Fibroblast of lung (primary cell): ENCODE results near the gene TPGS2. TPM values are rescaled to one million over a fixed set of nuclear protein-coding genes. Genes with fewer than 3 reads are reported as not detected.
"Not testable (repeated sequence)": the region's sequence is repeated elsewhere in the genome, so short reads cannot be mapped to it uniquely, and the experiment has no call there.

Experiments used
- DNase-seq, 2 donors: peaks; one replicate each; pipeline versions ENCODE4 v3.0.0 to v3.0.0-alpha.2; 2010; ENCODE audit warnings: low read depth in 2 of 2
- H2AFZ ChIP-seq: 2 replicates; pipeline ENCODE4 v1.5.1; 2012; ENCODE audit warnings: low read length, control low read depth, inconsistent platforms
- H3K27ac ChIP-seq: 2 replicates; pipeline ENCODE4 v1.5.1; 2011; ENCODE audit warnings: low read length, control low read depth; ENCODE audit not compliant: insufficient read depth
- H3K27me3 ChIP-seq: 2 replicates; pipeline ENCODE4 v1.5.1; 2011; ENCODE audit warnings: mild to moderate bottlenecking, low read length; ENCODE audit not compliant: control insufficient read depth, insufficient read depth
- H3K36me3 ChIP-seq: 2 replicates; pipeline ENCODE4 v1.5.1; 2011; ENCODE audit warnings: low read length; ENCODE audit not compliant: control insufficient read depth, insufficient read depth
- H3K4me1 ChIP-seq: 2 replicates; pipeline ENCODE4 v1.5.1; 2011; ENCODE audit warnings: low read length; ENCODE audit not compliant: control insufficient read depth, insufficient read depth; ENCODE audit errors: extremely low read depth
- H3K4me2 ChIP-seq: 2 replicates; pipeline ENCODE4 v1.5.1; 2011; ENCODE audit warnings: low read length, control low read depth; ENCODE audit not compliant: insufficient read depth; ENCODE audit errors: extremely low read depth
- H3K4me3 ChIP-seq, 4 experiments: fragments of 200-600 bp in 1 of 4; sonication (generic) in 1 of 4; replicated peaks in 1 of 4; 2 replicates each; pipeline ENCODE4 v1.5.1; 2011 to 2016; ENCODE audit warnings: low read length in 4 of 4, low read depth in 3 of 4, mild to moderate bottlenecking in 3 of 4, control low read depth in 2 of 4, inconsistent platforms in 1 of 4, mixed read lengths in 1 of 4; ENCODE audit not compliant: insufficient read depth in 1 of 4; ENCODE audit errors: control extremely low read depth in 1 of 4
- H3K79me2 ChIP-seq: 2 replicates; pipeline ENCODE4 v1.5.1; 2012; ENCODE audit warnings: mild to moderate bottlenecking, low read length, inconsistent platforms; ENCODE audit not compliant: control insufficient read depth, insufficient read depth
- H3K9ac ChIP-seq: 2 replicates; pipeline ENCODE4 v1.5.1; 2011; ENCODE audit warnings: mild to moderate bottlenecking, low read length, control low read depth; ENCODE audit not compliant: insufficient read depth
- H3K9me3 ChIP-seq: 2 replicates; pipeline ENCODE4 v1.5.1; 2012; ENCODE audit warnings: low read depth, low read length; ENCODE audit not compliant: control insufficient read depth, insufficient read depth
- H4K20me1 ChIP-seq: 2 replicates; pipeline ENCODE4 v1.5.1; 2011; ENCODE audit warnings: low read length; ENCODE audit not compliant: control insufficient read depth, insufficient read depth; ENCODE audit errors: extremely low read depth
- EZH2 ChIP-seq: IDR thresholded peaks from 2 replicates; pipeline ENCODE4 v1.5.1; 2012; ENCODE audit warnings: low read length, control low read depth, mild to moderate bottlenecking; ENCODE audit errors: missing control alignments
- polyA plus RNA-seq, 2 donors: library from polyadenylated mRNA; depleted of rRNA in 1 of 2; stranded (reverse) in 1 of 2; unstranded in 1 of 2; fragments of >200 nt; gene quantifications; 2 replicates each; pipeline ENCODE4 v1.2.1, GENCODE V29; 2011 to 2012; ENCODE audit warnings: missing spikeins in 1 of 2
- total RNA-seq: library from RNA; depleted of rRNA; stranded (reverse); fragments of >200 nt; gene quantifications from 2 replicates; pipeline ENCODE4 v1.2.1, GENCODE V29; 2014
- TF ChIP-seq, protein P1 (sequence below), 2 donors: IDR thresholded peaks in 1 of 2; conservative IDR thresholded peaks in 1 of 2; 1 replicate in 1 of 2; 2 replicates in 1 of 2; pipeline ENCODE4 v1.5.1; 2011 to 2012; ENCODE audit warnings: low read length in 2 of 2, control low read depth in 1 of 2, inconsistent platforms in 1 of 2, low read depth in 1 of 2, mild to moderate bottlenecking in 1 of 2

The TPGS2 gene
- total and polyA plus RNA-seq, 2 donors (not counting 1 experiment from before 2014, with no cell fraction given), result 98.8 to 437 TPM

DNA sequence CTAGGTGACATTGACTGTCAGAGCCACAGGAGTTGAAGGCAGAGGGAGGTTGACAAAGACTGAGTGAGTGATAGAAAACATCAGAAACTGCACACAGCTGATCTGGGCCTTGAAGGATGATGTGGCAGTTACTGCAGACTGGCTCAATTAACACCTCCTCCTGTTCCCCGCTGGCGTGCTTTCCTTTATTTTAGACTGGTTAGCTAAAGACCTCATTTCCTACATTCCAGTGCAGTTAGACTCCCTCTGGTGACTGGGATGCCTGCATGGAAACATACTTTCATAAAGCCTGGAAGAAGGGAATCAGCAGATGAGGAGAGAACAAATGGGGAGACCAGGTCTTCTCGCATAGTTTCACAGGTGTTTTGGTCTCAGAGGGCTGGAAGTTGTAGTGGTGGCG, 7.1 kb downstream of the TPGS2 start:
- Histone ChIP-seq H3K36me3 (no peaks in the 10 kb centered on the region), H3K79me2 (peaks cover 6% of the 10 kb centered on the region), H3K4me2 (no peak overlapping the region), H3K27ac (no peak overlapping the region), H3K4me3 (no peak overlapping the region), H3K9ac (no peak overlapping the region), H2AFZ (no peak overlapping the region), H3K4me1 (no peaks in the 10 kb centered on the region), H4K20me1 (no peaks in the 10 kb centered on the region), H3K27me3 (no peaks in the 10 kb centered on the region), H3K9me3 (no peaks in the 10 kb centered on the region)
- TF ChIP-seq, protein P1, sequence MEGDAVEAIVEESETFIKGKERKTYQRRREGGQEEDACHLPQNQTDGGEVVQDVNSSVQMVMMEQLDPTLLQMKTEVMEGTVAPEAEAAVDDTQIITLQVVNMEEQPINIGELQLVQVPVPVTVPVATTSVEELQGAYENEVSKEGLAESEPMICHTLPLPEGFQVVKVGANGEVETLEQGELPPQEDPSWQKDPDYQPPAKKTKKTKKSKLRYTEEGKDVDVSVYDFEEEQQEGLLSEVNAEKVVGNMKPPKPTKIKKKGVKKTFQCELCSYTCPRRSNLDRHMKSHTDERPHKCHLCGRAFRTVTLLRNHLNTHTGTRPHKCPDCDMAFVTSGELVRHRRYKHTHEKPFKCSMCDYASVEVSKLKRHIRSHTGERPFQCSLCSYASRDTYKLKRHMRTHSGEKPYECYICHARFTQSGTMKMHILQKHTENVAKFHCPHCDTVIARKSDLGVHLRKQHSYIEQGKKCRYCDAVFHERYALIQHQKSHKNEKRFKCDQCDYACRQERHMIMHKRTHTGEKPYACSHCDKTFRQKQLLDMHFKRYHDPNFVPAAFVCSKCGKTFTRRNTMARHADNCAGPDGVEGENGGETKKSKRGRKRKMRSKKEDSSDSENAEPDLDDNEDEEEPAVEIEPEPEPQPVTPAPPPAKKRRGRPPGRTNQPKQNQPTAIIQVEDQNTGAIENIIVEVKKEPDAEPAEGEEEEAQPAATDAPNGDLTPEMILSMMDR (conservative IDR thresholded peaks at IDR 0.05 in 1 of 2, IDR thresholded peaks at IDR 0.05 in 1 of 2; ENCODE audit: low read depth in 1 of 2, low read length in 2 of 2), result no peak
- TF ChIP-seq EZH2, result no peak
- no peak for DNase-seq

DNA sequence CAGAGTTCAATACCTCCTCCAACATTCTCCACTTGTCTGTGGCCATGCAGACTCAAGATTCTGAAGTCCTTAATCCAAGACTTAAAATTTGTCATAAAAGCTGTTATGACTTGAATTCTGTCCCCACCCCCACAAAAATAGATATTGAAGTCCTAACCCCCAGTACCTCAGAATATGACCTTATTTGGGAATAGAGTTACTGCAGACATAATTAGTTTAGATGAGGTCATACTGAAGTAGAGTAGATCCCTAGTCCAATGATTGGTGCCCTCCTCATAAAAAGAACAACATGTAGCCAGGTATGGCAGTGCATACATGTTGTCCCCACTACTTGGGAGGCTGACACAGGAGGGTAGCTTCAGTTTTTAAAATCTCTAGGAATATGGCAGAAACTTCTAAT, 9.2 kb downstream of the TPGS2 start:
- no peak overlapping the region for H3K4me3 ChIP-seq
- H3K4me1 ChIP-seq, result no peaks in the 10 kb centered on the region
- H3K27ac ChIP-seq, result no peak overlapping the region
- TF ChIP-seq EZH2, result no peak
- H3K4me2 ChIP-seq, result no peak overlapping the region
- H4K20me1 ChIP-seq, result no peaks in the 10 kb centered on the region
- no peaks in the 10 kb centered on the region for H3K27me3 ChIP-seq
- H3K79me2 ChIP-seq, result no peaks in the 10 kb centered on the region
- H3K9me3 ChIP-seq, result no peaks in the 10 kb centered on the region
- H3K9ac ChIP-seq, result no peak overlapping the region
- no peak for DNase-seq
- H2AFZ ChIP-seq, result no peak overlapping the region
- no peaks in the 10 kb centered on the region for H3K36me3 ChIP-seq

DNA sequence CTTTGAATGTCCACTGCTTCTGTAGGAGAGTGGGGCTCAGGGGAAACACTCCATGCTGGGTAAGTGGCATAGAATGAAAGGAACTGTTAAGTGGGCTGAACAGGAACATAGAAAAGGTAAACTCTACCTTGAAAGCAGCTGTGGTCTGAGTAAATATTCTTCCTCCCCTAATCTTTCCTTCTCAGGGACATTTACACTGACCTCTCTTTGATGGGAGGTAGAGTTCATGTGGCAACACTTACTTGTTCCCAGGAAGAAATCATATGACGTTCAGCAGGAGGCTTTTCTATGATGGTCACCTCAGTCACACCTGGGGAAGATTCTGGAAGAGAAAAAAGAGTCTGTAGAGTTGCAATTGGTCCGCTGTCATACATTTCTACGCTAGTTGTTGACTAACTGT, 10.2 kb downstream of the TPGS2 start:
- Histone ChIP-seq H3K4me2 (no peak overlapping the region), H3K27ac (no peak overlapping the region), H3K9me3 (no peaks in the 10 kb centered on the region), H2AFZ (no peak overlapping the region), H3K9ac (no peak overlapping the region), H3K79me2 (no peaks in the 10 kb centered on the region), H3K36me3 (no peaks in the 10 kb centered on the region), H3K4me1 (no peaks in the 10 kb centered on the region), H4K20me1 (no peaks in the 10 kb centered on the region), H3K27me3 (no peaks in the 10 kb centered on the region), H3K4me3 (no peak overlapping the region)
- no peak for DNase-seq
- TF ChIP-seq EZH2, result no peak
- TF ChIP-seq, protein P1 (conservative IDR thresholded peaks at IDR 0.05 in 1 of 2, IDR thresholded peaks at IDR 0.05 in 1 of 2; ENCODE audit: low read depth in 1 of 2, low read length in 2 of 2), result no peak

DNA sequence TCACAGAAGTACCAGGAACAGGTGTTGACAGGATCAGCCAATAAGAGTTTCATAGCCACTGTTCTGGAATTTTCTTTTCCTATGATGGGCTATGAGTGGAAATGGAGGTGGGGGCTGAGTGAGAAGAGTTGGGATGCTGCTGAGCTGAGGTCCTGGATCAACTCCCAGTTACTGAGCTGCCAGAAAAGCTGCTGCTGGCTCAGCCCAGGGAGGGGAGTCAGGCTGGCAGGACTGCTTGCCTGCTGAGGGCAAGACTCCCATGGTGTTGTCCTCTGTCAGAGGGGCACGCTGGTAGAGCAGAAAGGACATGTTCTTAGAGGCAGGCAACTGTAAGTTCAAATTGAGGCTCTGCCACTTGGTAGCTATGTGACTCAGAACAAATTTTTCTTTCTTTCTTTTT, 11.8 kb downstream of the TPGS2 start:
- Histone ChIP-seq H3K36me3 (no peaks in the 10 kb centered on the region), H3K9me3 (no peaks in the 10 kb centered on the region)
- TF ChIP-seq, protein P1 (conservative IDR thresholded peaks at IDR 0.05 in 1 of 2, IDR thresholded peaks at IDR 0.05 in 1 of 2; ENCODE audit: low read depth in 1 of 2, low read length in 2 of 2), result no peak
- no peak for TF ChIP-seq EZH2

DNA sequence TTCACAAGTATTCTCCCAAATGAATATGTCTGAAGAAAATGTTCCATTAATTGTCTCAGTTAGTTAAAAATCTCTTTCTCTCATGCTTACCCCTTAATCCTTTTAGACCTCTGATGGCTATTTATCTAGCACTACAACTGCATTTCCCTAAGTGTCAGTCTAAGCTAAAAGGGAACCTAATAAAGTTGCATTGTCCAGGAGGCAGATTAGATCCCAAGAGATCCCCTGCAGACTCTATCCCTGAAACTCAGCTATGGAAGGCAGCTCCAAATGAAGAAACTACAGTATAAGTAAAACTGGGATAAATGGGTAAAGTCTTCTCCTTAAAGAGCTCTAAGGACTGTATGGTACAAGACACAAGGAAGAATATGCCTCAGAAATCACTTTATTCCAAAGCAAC, 12.7 kb downstream of the TPGS2 start:
- not testable (repeated sequence) for DNase-seq, H3K9ac ChIP-seq, H4K20me1 ChIP-seq, H3K36me3 ChIP-seq, H3K27me3 ChIP-seq, H3K4me3 ChIP-seq, H3K4me2 ChIP-seq, H3K79me2 ChIP-seq, H3K27ac ChIP-seq, H2AFZ ChIP-seq, H3K9me3 ChIP-seq, H3K4me1 ChIP-seq

More for the DNA sequence above, 11.8 kb downstream of the TPGS2 start:
- no peaks in the 10 kb centered on the region for H4K20me1 ChIP-seq
- no peak for DNase-seq
- H3K27ac ChIP-seq, result no peak overlapping the region
- no peak overlapping the region for H3K4me3 ChIP-seq
- H2AFZ ChIP-seq, result no peak overlapping the region
- H3K4me1 ChIP-seq, result no peaks in the 10 kb centered on the region
- no peaks in the 10 kb centered on the region for H3K79me2 ChIP-seq
- no peak overlapping the region for H3K4me2 ChIP-seq
- no peaks in the 10 kb centered on the region for H3K27me3 ChIP-seq
- no peak overlapping the region for H3K9ac ChIP-seq
